Activated effector memory CD4-positive, alpha-beta T cell treated with anti-CD3 and anti-CD28 coated beads, Interleukin-2, amount 50 U/mL, for 16 hours (primary cell): ENCODE results near the gene MTIF2.
"Not testable (repeated sequence)": the region's sequence is repeated elsewhere in the genome, so short reads cannot be mapped to it uniquely, and the experiment has no call there.

ENCODE experiments used
- DNase-seq: peaks from one replicate; pipeline ENCODE4 v3.0.0-alpha.2; 2020

Gene MTIF2

GRCh38 chr2:55239656-55240222 is 29.3 kb downstream of the MTIF2 start:
- no peak for DNase-seq

- DNase-seq: no peak
Measured at GRCh38 chr2:55236992-55237543, 32.0 kb downstream of the MTIF2 start.

GRCh38 chr2:55235724-55236538 is 33.1 kb downstream of the MTIF2 start:
- no peak for DNase-seq

- no peak for DNase-seq
Measured at GRCh38 chr2:55233658-55233940, 35.4 kb downstream of the MTIF2 start.

GRCh38 chr2:55232863-55233657 is 36.0 kb downstream of the MTIF2 start:
- DNase-seq: peak; percentile 87

GRCh38 chr2:55232084-55232862 is 36.8 kb downstream of the MTIF2 start, which contains the start of the genes CLHC1 and RPS27A:
CLHC1 (minus strand) TSS chr2:55232293; CDS start chr2:55222411, 9,882 bp downstream.
RPS27A (plus strand) TSS chr2:55232688; CDS start chr2:55232825, 137 bp downstream.
- DNase-seq: peak; percentile 98

GRCh38 chr2:55231546-55232083 is 37.4 kb downstream of the MTIF2 start:
- DNase-seq: no peak

- DNase-seq: no peak
Measured at GRCh38 chr2:55230551-55230950, 38.5 kb downstream of the MTIF2 start.

- no peak for DNase-seq
Measured at GRCh38 chr2:55229221-55229620, 39.8 kb downstream of the MTIF2 start.

GRCh38 chr2:55228226-55228563 is 40.8 kb downstream of the MTIF2 start:
- no peak for DNase-seq

- DNase-seq: not testable (repeated sequence)
Measured at GRCh38 chr2:55227437-55228225, 41.4 kb downstream of the MTIF2 start.

- no peak for DNase-seq
Measured at GRCh38 chr2:55225481-55226020, 43.5 kb downstream of the MTIF2 start.

GRCh38 chr2:55224761-55225261 is 44.2 kb downstream of the MTIF2 start:
- no peak for DNase-seq

- peak; percentile 67 for DNase-seq
Measured at GRCh38 chr2:55223958-55224760, 44.9 kb downstream of the MTIF2 start.

GRCh38 chr2:55213822-55214221 is 55.2 kb downstream of the MTIF2 start:
- no peak for DNase-seq

- DNase-seq: no peak
Measured at GRCh38 chr2:55204950-55205349, 64.1 kb downstream of the MTIF2 start.

- no peak for DNase-seq
Measured at GRCh38 chr2:55204536-55204935, 64.5 kb downstream of the MTIF2 start.

- no peak for DNase-seq
Measured at GRCh38 chr2:55200416-55200815, 68.6 kb downstream of the MTIF2 start.

- no peak for DNase-seq
Measured at GRCh38 chr2:55196526-55196925, 72.5 kb downstream of the MTIF2 start.

GRCh38 chr2:55191888-55192287 is 77.1 kb downstream of the MTIF2 start:
- not testable (repeated sequence) for DNase-seq
